GM18508 (cell line): Measurements from ENCODE around the gene ADCY9.
"Not testable (repeated sequence)": the region's sequence is repeated elsewhere in the genome, so short reads cannot be mapped to it uniquely, and the experiment has no call there.

Experiments
- ATAC-seq: cut with Tn5 transposase; IDR thresholded peaks from one replicate; pipeline ENCODE4 v1.9.1; 2021; ENCODE audit warnings: moderate number of reproducible peaks; ENCODE audit not compliant: insufficient read depth, unreplicated experiment

Gene ADCY9

DNA sequence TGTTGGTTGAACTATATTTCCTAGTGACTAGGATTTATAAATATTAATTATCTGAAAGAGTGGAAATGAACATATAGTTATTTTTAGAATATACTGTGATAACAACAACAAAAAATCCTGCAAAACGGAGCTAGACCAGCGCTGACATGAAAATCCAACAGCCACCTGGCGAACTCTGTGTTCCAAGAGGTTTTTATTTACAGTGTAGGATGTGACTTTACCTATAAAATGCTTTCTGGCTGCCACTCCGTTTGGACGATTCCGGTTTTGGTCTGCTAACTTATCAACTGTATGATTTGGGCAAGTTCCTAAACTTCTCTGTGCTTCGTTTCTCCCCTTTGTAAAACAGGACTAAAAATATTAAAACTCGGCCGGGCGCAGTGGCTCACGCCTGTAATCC is 73.7 kb downstream of the ADCY9 start:
- no peak for ATAC-seq

DNA sequence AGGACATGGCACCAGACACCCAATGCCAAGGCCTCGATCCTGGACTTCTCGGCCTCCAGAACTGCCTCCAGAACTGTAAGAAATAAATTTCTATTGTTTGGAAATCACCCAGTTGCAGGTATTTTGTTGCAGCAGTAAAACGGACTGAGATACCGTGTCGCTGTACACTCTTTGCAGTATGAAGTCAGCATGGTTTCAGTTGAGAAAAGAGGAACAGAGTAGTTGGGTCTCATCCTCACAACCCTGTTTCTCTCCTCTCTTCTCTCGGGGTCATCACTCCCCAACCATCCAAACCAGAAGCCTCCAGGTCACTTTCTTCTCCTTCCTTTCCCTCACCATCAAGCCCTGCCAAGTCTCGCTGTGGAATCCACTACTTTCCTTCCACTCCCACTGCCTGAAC is 77.8 kb downstream of the ADCY9 start:
- ATAC-seq = no peak

DNA sequence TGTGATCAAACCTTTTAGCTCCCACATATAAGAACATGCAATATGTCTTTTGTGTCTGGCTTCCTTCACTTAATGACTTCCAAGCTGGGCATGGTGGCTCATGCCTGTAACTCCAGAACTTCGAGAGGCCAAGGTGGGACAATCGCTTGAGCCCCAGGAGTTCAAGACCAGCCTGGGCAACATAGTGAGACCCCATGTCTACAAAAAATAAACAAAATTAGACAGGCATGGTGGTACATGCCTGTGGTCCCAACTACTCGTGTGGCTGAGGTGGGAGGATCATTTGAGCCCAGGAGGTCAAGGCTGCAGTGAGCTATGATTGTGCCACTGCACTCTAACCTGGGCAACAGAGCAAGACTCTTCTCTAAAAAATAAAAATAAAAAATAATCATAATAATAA is 79.3 kb downstream of the ADCY9 start:
- ATAC-seq = not testable (repeated sequence)

DNA sequence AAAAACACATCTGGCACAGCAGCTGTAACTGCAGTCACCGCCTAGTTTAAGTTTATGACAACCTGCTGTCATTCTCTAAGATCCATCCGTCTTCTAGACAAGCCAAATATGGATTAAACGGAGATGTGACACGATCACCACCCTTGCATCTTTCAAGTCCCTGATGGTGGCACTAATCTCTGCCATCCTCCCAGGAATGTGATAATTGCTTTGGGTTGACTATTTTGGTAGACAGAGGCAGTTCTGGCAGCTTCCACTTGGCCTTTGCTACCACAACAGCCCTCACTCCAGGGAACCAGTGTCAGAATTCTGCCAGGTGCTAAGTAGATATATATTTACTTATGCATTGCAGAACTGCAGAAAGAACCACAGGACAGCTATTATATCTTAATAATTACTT is 81.3 kb downstream of the ADCY9 start:
- ATAC-seq = no peak

DNA sequence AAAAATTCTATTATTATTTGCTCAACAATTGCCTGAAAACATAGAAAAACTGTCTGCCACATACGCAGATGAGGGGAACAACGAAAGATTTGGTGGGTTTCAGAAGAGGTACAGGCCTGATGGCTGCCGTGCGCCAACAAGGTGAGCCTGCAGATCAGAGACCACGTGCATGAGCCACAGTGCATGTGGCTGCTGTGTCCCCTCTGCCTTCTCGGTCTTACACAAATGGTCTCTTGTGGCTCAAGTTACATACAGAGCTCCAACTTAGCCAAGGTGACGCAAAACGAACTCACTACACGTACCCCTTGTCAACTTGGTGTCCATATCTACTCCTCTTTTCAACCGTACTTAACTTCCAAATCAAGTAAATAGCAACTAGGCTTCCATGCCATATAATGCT is 82.3 kb downstream of the ADCY9 start:
- no peak for ATAC-seq

DNA sequence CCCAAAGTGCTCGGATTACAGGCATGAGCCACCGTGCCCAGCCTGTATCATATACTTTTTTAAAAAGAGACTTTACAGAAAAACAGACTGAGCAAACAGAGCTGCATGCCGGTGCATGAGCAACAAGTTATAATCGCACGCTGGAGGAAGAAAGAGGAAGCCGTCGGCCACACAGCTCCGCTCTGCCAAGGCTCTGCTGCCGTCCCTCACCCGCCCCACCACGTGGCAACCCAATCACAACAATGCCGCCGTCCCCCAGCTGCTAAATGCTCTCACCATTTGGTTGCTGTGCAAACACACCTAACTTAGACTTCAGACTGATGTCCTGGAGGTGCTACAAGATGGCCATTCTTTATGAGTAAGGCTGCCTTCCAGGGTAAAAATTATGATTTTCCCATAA is 83.5 kb downstream of the ADCY9 start:
- ATAC-seq = no peak

DNA sequence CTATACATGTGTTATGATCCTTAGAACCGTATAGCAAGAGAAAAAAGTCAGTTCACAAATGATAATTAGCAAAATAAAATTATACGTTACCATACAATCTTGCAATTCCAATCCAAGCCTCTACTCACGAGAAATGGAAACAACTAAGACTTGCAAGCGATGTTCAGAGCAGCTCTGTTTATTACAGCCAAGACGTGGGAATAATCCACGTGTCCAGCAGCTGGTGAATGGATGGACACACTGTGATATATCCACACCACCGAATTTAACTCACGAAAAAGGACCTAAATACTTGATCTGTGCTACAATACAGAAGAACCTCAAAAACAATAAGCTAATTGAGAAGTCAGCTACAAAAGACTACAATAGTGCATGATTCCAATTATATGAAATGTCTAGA is 88.1 kb downstream of the ADCY9 start:
- no peak for ATAC-seq

DNA sequence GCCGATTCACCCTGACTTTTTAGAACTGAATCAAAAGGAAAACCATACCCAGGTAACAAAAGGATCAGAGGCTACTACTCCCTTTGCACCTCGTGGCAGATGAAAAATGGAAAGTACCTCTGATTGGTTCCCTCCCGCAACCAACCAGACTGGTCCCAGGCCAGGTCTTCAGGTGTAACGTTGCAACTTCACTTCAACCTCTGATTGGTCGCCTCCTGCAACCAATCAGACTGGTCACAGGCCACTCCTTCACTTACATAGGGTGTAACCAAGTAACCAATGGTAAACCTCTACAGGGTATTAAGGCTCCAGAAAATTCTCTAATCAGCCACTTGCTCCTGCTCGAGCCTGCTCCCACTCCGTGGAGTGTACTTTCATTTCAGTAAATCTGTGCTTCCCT is 89.4 kb downstream of the ADCY9 start:
- no peak for ATAC-seq

DNA sequence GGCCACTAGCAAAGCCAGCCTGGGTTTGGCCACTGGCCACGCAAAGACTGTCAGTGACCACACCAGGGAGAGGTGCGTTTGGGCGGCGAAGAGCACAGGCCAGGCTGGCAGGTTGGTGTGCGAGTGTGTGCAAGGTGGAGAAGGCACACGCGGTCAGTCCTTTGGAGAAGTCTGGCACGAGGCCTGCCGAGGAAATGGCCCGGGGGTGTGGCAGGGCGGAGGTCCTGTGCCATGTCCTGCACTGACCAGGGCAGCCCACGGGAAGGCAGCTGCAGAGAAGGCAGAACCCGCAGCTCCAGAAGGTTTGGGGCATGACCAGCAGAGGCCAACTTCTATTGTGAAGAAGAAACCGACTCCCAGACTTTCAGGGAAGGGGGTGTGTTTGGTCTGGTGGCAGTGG is 90.8 kb downstream of the ADCY9 start:
- ATAC-seq = no peak

DNA sequence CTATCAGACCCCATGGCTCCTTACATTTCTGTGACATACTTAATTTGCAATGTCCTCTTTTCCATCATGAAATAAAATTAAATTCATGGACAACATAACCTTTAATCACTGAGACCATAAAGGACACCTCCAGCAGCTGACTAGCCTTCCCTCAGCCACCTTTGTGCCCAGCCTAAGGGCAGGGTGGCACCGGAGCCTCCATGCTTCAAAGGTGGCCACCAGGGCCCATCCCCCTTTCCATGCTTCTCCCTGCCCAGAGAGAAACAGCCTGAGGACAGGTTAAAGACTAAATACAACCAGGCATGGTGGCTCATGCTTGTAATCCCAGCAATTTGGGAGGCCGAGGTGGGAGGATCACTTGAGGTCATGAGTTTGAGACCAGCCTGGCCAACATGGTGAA is 94.3 kb downstream of the ADCY9 start:
- no peak for ATAC-seq

DNA sequence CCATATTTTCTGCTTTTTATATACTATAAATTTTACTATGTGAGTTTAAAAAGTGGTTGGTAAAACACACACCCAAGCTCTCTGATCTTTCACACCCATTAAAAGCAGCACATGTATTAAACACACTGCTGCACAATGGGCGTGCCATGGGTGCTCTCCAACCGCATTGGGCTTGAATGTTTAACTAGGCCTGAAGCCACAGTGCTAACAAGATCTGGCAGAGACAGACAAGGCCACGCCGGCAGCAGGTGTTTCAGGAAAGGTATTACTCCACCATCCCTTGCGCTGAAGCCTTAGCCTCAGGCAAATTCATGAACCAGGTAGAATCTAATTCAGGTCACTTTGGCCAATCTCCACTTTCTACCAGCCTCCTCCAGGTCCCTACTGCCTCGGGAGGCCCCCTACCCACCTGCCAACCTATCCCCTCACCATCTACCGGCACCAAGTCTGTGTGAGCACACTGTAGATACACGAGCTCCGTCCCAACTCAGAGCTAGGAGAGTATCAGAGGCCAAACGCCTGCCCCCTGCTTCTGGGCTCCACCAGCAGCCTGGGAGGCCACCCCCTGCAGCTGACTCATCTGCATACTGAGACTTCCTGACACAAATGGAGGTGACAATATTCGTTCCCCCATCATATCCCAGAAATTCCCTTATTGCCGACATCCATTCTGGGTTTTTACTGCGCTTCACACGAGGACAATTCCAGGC is 95.0 kb downstream of the ADCY9 start:
- no peak for ATAC-seq

DNA sequence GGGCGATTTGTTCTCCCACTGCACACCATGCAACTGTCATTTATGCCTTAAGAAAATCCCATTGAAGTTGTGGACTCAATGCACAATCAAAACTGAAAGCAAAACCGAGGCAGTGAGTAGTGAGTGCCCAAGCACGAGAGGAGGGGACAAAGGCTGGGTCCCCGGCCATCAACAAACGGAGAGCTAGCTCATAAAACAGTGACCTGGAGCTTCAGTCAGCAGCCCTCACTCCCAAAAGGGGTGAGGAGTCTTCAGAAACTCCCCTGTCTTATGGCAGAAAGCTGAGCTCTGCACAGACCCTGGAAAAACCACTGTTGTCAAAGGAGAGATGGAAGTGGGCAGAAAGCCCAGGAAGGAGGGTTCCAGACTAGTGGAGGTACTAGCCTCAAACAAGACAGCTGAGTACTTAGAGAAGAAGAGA is 96.9 kb downstream of the ADCY9 start:
- no peak for ATAC-seq

DNA sequence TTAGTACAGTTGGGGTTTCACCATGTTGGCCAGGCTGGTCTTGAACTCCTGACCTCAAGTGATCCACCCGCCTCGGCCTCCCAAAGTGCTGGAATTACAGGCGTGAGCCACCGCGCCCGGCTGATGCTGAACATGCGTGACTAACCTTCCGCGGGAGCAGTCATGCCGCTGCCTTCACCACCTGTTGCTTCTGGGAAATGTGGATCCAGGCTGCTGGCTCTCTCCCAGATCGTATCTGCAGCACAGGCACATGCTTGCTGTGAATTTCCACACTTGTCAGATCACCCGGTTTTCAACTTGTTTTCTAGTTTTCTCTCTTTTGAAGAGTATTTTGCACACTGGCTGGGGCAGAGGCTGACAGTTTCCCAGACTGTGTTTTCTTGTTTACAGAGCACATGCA is 97.9 kb downstream of the ADCY9 start:
- no peak for ATAC-seq

DNA sequence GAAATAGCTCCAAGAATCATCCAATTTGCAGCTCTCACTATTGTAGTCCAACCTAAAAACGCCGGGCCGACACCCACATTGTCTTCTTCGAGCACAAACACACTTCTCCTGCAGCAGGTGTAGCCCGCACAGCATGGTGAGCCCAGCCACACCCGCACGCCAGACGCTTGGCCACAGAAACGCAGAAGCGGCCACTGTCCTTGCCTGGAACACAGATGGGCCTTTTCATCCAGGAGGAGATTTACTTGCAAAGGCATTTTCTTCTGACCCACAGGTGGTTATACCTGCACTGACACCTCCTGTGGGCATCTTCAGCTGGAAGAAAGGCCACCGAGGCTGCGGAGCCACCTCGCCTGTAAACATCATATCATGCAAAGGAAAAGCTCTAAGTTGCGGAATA is 98.4 kb downstream of the ADCY9 start:
- ATAC-seq = no peak

DNA sequence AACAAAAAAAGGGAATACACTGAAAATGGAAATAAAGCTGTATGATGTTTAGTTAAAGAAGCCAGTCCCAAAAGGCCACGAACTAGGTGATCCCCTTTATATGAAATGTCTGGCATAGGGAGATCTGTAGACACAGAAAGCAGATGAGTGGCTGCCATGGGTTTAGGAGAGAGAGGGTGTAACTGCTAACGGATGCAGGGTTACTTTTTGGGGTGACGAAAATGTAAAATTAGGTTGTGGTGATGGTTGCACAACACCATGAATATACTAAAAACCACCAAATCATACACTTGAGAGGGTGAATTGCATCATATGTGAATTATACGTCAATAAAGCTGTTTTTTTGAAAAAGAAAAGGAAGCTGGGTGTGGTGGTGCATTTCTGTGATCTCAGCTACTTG is 99.6 kb downstream of the ADCY9 start:
- no peak for ATAC-seq

DNA sequence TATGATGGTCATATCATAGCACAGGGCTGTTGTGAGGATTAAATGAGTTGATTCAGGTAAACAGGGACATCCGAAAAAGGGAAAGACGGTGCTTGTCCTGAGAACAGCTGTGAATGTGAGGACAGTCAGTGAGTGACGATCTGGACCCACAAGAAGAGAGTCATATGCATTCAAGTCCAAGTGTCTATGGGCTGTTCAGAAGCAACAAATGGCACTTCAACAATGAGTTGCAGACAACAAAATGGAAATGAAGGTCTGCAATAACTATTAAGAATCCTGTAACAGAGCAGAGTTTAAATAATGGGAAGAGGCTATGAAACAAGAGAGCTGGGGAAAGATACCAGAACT is 100.3 kb downstream of the ADCY9 start:
- ATAC-seq = no peak

DNA sequence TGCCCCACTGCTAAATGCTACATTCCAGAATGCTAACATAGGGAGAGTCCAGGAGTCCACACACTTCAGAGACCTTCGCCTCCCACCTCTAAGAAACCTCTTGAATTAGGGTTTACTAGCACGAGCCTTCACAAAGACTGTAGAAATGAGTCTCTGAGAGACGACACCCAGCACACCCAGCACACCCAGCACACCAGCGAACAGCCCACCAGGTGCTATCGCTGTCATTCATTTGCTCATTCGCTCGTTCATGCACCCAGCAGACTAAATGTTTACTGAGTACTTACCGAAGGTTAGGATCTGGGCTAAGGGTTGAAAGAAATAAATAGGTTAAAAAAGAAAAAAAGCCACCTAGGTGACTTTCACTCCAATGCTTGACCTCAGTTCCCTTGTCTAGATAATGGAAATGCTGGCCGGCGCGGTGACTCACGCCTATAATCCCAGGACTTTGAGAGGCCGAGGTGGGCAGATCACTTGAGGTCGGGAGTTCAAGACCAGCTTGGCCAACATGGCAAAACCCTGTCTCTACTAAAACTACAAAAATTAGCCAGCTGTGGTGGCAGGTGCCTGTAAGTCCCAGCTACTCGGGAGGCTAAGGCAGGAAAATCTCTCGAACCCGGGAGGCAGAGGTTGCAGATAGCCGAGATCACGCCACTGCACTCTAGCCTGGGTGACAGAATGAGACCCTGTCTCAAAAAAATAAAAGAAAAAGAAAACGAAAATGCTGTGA is 100.8 kb downstream of the ADCY9 start:
- ATAC-seq = no peak

DNA sequence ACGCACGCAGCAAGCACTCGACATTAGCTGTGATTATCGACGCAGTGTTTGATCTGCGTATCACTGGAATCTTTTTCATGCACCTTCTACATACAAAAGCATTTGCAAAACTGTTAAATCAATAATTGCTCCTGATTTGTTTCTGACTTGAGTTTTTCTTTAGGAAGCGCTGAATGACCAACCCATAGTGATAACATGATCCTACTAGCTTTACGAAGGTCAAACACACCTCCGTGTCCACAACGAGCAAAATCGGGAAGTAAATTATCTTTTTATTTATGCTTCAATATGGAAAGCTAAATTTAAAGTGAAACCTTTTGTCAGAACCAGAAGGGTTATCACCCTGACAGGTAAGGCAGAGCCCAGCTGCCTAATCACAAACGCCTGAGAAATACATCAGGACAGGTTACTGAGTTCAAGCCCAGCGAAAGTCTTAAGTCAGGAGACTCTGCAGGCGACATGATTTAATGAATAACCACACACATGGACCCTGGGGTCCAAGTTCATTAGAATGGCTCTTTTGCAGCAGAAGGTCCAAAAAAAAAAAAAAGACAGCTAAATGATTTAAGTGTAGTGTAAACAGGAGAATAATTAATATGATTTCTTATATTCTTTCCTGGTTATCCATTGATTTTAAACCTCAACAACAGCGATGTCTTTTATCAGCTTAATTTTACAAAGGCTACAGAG is 104.2 kb downstream of the ADCY9 start:
- no peak for ATAC-seq

DNA sequence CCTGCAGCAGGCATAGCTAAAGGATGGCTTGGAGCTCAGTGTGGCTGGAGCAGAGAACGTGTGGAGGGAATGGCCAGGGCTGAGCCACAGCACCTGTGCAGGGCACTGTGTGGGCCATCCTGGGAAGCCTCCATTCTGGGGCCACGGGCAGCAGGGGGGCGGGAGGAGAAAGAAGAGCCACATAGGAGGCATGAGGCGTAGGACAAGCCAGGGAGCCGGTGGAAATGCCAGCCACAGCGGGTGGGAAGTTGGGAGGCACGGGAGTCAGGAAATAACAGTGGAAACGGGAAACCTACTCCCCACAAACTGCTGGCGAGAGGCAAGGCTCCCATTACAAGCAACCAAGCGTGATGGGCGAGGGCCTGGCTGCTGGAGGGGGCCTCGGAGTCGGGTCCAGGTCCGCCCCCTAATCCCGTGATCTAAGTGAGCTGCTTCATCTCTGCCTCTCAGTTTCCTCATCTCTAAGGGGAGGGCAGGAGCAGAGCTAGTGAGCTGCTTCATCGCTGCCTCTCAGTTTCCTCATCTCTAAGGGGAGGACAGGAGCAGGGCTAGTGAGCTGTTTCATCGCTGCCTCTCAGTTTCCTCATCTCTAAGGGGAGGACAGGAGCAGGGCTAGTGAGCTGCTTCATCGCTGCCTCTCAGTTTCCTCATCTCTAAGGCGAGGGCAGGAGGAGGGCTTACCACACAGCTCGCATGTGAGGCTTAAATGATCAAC is 104.9 kb downstream of the ADCY9 start:
- ATAC-seq = no peak

DNA sequence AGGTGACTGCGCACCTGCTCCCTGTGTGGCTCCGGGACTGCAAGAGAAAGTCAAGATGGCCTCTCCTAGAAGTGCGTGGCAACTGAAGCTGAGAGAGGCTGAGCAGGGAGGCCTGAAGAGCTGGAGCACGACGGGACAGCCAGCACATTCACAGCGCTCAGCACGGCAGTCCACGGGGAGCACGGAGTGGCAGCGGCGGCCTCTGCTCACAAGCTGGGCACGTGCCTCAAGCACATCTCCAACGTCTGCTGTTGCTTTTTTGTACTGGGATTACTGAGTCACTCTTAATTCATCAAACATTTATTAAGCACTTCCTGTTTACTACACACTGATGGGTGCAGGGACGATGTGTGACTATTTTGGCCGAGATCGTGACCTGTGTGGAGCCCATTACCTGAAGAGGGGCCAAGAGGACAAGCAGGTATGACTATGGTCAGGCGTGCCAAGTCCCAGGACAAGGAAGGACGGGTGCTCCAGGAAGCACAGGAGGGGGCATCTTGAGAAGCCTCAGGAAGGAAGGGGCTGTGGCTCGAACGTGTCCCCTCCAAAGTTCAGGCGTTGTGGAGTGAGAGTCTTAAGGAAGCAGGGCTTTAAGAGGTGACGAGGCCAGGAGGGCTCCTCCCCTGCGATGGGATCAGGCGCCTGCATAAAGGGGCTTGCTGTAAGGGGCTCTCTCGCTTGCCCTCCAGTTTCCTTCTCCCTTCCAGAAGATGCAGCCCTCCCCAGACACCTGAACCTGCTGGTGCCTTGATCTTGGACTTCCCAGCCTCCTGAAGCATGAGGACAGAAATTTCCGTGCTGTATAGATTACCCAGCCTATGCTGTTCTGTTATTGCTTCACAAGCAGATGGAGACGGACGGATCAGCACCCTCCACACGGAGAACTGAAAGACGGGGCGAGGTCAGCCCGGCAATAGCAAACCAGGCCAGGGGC is 105.8 kb downstream of the ADCY9 start:
- no peak for ATAC-seq
